Hepatocyte (in vitro differentiated cells): ENCODE results near the gene EEFSEC.

Source experiments
- EZH2 ChIP-seq: fragments of 200-600 bp; sonication (generic); IDR thresholded peaks from 2 replicates; pipeline ENCODE4 v1.6.1; 2016; ENCODE audit warnings: antibody characterized with exemption, mild to moderate bottlenecking, borderline replicate concordance
- TF ChIP-seq, protein P1 (sequence below): fragments of 200-600 bp; sonication (generic); IDR thresholded peaks from 2 replicates; pipeline ENCODE4 v1.5.1; 2016; ENCODE audit warnings: antibody characterized with exemption, mild to moderate bottlenecking; ENCODE audit not compliant: poor library complexity

DNA sequence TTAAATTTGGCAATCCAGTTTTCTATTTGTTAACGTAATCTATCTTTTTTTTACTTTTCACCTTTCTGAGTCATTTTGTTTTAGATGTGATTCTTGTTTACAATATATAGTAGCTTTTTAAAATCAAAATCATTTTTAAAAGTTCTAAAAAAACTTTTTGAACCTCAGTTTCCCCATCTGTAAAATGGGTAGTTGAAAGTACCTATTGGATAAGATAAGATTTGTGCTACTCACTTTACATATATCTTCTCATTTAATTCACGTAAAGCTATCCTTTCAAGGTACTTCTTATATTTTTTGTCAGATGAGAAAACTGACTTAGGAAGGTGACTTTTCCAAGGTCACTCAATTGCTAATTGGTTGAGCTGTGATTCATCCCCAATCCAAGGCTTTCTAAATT is 153.2 kb downstream of the EEFSEC start:
- TF ChIP-seq EZH2 = no peak
- TF ChIP-seq, protein P1, sequence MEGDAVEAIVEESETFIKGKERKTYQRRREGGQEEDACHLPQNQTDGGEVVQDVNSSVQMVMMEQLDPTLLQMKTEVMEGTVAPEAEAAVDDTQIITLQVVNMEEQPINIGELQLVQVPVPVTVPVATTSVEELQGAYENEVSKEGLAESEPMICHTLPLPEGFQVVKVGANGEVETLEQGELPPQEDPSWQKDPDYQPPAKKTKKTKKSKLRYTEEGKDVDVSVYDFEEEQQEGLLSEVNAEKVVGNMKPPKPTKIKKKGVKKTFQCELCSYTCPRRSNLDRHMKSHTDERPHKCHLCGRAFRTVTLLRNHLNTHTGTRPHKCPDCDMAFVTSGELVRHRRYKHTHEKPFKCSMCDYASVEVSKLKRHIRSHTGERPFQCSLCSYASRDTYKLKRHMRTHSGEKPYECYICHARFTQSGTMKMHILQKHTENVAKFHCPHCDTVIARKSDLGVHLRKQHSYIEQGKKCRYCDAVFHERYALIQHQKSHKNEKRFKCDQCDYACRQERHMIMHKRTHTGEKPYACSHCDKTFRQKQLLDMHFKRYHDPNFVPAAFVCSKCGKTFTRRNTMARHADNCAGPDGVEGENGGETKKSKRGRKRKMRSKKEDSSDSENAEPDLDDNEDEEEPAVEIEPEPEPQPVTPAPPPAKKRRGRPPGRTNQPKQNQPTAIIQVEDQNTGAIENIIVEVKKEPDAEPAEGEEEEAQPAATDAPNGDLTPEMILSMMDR = no peak
